Measurements from ENCODE around the gene MYH11.
"Not testable (repeated sequence)": the region's sequence is repeated elsewhere in the genome, so short reads cannot be mapped to it uniquely, and the experiment has no call there.

Gene MYH11

GRCh38 chr16:15855704-15856003 lies 1.2 kb downstream of the MYH11 start:
- H3K36me3 ChIP-seq (ENCODE audit: insufficient read depth, low read length): no peaks in the 10 kb centered on the region
- H3K9ac ChIP-seq (ENCODE audit: low read depth, low read length, poor library complexity, severe bottlenecking): no peak overlapping the region
- H3K9me3 ChIP-seq (ENCODE audit: insufficient read depth, low read depth, low read length): no peaks in the 10 kb centered on the region
- no peaks in the 10 kb centered on the region for H3K4me1 ChIP-seq (ENCODE audit: insufficient read depth, low read length, poor library complexity, severe bottlenecking)
- no peaks in the 10 kb centered on the region for H3K79me2 ChIP-seq (ENCODE audit: insufficient read depth, low read length)
- H4K20me1 ChIP-seq (ENCODE audit: insufficient read depth, low read length, poor library complexity, severe bottlenecking): no peaks in the 10 kb centered on the region
- no peak for TF ChIP-seq EZH2phosphoT487 (IDR thresholded peaks at IDR 0.05; ENCODE audit: borderline replicate concordance)
- TF ChIP-seq CTCF (conservative IDR thresholded peaks at IDR 0.05; ENCODE audit: low read length): no peak
- no peak overlapping the region for H3K4me2 ChIP-seq (ENCODE audit: low read depth, low read length, poor library complexity, severe bottlenecking)
- H3K9me2 ChIP-seq (replicated peaks; ENCODE audit: low read depth, low read length): no peaks in the 10 kb centered on the region
- no peak overlapping the region for H2AFZ ChIP-seq (ENCODE audit: low read length)
- no peaks in the 10 kb centered on the region for H3F3A ChIP-seq (ENCODE audit: low read depth)
- no peak overlapping the region for H3K4me3 ChIP-seq (ENCODE audit: low read length, poor library complexity, severe bottlenecking)
- H3K27me3 ChIP-seq (ENCODE audit: insufficient read depth, low read length, poor library complexity, severe bottlenecking): no peaks in the 10 kb centered on the region

GRCh38 chr16:15854906-15855703 lies 1.7 kb downstream of the MYH11 start:
- no peak overlapping the region for H3K4me3 ChIP-seq (ENCODE audit: low read length, poor library complexity, severe bottlenecking)
- H4K20me1 ChIP-seq (ENCODE audit: insufficient read depth, low read length, poor library complexity, severe bottlenecking): no peaks in the 10 kb centered on the region
- H3K36me3 ChIP-seq (ENCODE audit: insufficient read depth, low read length): no peaks in the 10 kb centered on the region
- no peaks in the 10 kb centered on the region for H3K9me3 ChIP-seq (ENCODE audit: insufficient read depth, low read depth, low read length)
- no peaks in the 10 kb centered on the region for H3K79me2 ChIP-seq (ENCODE audit: insufficient read depth, low read length)
- no peaks in the 10 kb centered on the region for H3K9me2 ChIP-seq (replicated peaks; ENCODE audit: low read depth, low read length)
- no peaks in the 10 kb centered on the region for H3K4me1 ChIP-seq (ENCODE audit: insufficient read depth, low read length, poor library complexity, severe bottlenecking)
- TF ChIP-seq EZH2phosphoT487 (IDR thresholded peaks at IDR 0.05; ENCODE audit: borderline replicate concordance): no peak
- no peak overlapping the region for H3K4me2 ChIP-seq (ENCODE audit: low read depth, low read length, poor library complexity, severe bottlenecking)
- no peaks in the 10 kb centered on the region for H3F3A ChIP-seq (ENCODE audit: low read depth)
- no peaks in the 10 kb centered on the region for H3K27me3 ChIP-seq (ENCODE audit: insufficient read depth, low read length, poor library complexity, severe bottlenecking)
- H2AFZ ChIP-seq (ENCODE audit: low read length): no peak overlapping the region
- no peak overlapping the region for H3K9ac ChIP-seq (ENCODE audit: low read depth, low read length, poor library complexity, severe bottlenecking)

- Histone ChIP-seq H3K79me2 (ENCODE audit: insufficient read depth, low read length) (no peaks in the 10 kb centered on the region), H2AFZ (ENCODE audit: low read length) (no peak overlapping the region), H3K9me2 (replicated peaks; ENCODE audit: low read depth, low read length) (no peaks in the 10 kb centered on the region), H3K4me2 (ENCODE audit: low read depth, low read length, poor library complexity, severe bottlenecking) (no peak overlapping the region), H3K9me3 (ENCODE audit: insufficient read depth, low read depth, low read length) (no peaks in the 10 kb centered on the region), H3K36me3 (ENCODE audit: insufficient read depth, low read length) (no peaks in the 10 kb centered on the region), H4K20me1 (ENCODE audit: insufficient read depth, low read length, poor library complexity, severe bottlenecking) (no peaks in the 10 kb centered on the region), H3K4me1 (ENCODE audit: insufficient read depth, low read length, poor library complexity, severe bottlenecking) (no peaks in the 10 kb centered on the region), H3K4me3 (ENCODE audit: low read length, poor library complexity, severe bottlenecking) (no peak overlapping the region), H3K9ac (ENCODE audit: low read depth, low read length, poor library complexity, severe bottlenecking) (no peak overlapping the region), H3F3A (ENCODE audit: low read depth) (no peaks in the 10 kb centered on the region), H3K27me3 (ENCODE audit: insufficient read depth, low read length, poor library complexity, severe bottlenecking) (no peaks in the 10 kb centered on the region)
- TF ChIP-seq EZH2phosphoT487 (IDR thresholded peaks at IDR 0.05; ENCODE audit: borderline replicate concordance): no peak
- TF ChIP-seq CTCF (conservative IDR thresholded peaks at IDR 0.05; ENCODE audit: low read length): no peak
Observed at GRCh38 chr16:15854061-15854460, 2.8 kb downstream of the MYH11 start.

GRCh38 chr16:15853021-15853420 lies 3.8 kb downstream of the MYH11 start:
- no peaks in the 10 kb centered on the region for H3K4me1 ChIP-seq (ENCODE audit: insufficient read depth, low read length, poor library complexity, severe bottlenecking)
- no peak overlapping the region for H3K9ac ChIP-seq (ENCODE audit: low read depth, low read length, poor library complexity, severe bottlenecking)
- no peaks in the 10 kb centered on the region for H3K9me3 ChIP-seq (ENCODE audit: insufficient read depth, low read depth, low read length)
- H3K9me2 ChIP-seq (replicated peaks; ENCODE audit: low read depth, low read length): no peaks in the 10 kb centered on the region
- H2AFZ ChIP-seq (ENCODE audit: low read length): no peak overlapping the region
- no peak overlapping the region for H3K4me2 ChIP-seq (ENCODE audit: low read depth, low read length, poor library complexity, severe bottlenecking)
- H4K20me1 ChIP-seq (ENCODE audit: insufficient read depth, low read length, poor library complexity, severe bottlenecking): no peaks in the 10 kb centered on the region
- no peaks in the 10 kb centered on the region for H3K36me3 ChIP-seq (ENCODE audit: insufficient read depth, low read length)
- H3K27me3 ChIP-seq (ENCODE audit: insufficient read depth, low read length, poor library complexity, severe bottlenecking): no peaks in the 10 kb centered on the region
- no peaks in the 10 kb centered on the region for H3F3A ChIP-seq (ENCODE audit: low read depth)
- no peak overlapping the region for H3K4me3 ChIP-seq (ENCODE audit: low read length, poor library complexity, severe bottlenecking)
- H3K79me2 ChIP-seq (ENCODE audit: insufficient read depth, low read length): no peaks in the 10 kb centered on the region
- TF ChIP-seq EZH2phosphoT487 (IDR thresholded peaks at IDR 0.05; ENCODE audit: borderline replicate concordance) (no peak), CTCF (conservative IDR thresholded peaks at IDR 0.05; ENCODE audit: low read length) (no peak)

GRCh38 chr16:15850555-15850954 lies 6.3 kb downstream of the MYH11 start:
- not testable (repeated sequence) for H3K9me3 ChIP-seq (ENCODE audit: insufficient read depth, low read depth, low read length); H3K36me3 ChIP-seq (ENCODE audit: insufficient read depth, low read length); H4K20me1 ChIP-seq (ENCODE audit: insufficient read depth, low read length, poor library complexity, severe bottlenecking); H3K79me2 ChIP-seq (ENCODE audit: insufficient read depth, low read length); H3K4me2 ChIP-seq (ENCODE audit: low read depth, low read length, poor library complexity, severe bottlenecking); H3K9me2 ChIP-seq (replicated peaks; ENCODE audit: low read depth, low read length); H3K27me3 ChIP-seq (ENCODE audit: insufficient read depth, low read length, poor library complexity, severe bottlenecking); H2AFZ ChIP-seq (ENCODE audit: low read length); H3F3A ChIP-seq (ENCODE audit: low read depth); H3K4me1 ChIP-seq (ENCODE audit: insufficient read depth, low read length, poor library complexity, severe bottlenecking); H3K9ac ChIP-seq (ENCODE audit: low read depth, low read length, poor library complexity, severe bottlenecking); H3K4me3 ChIP-seq (ENCODE audit: low read length, poor library complexity, severe bottlenecking)

Data from Loucy (cell line).